Type B pancreatic cell (in vitro differentiated cells): Measurements from ENCODE around the gene RBBP4. TPM values are rescaled to one million over a fixed set of nuclear protein-coding genes. Genes with fewer than 3 reads are reported as not detected.

Experiments
- DNase-seq: peaks from one replicate; pipeline ENCODE4 v3.0.0; 2021; ENCODE audit warnings: mixed read lengths; ENCODE audit not compliant: unreplicated experiment; ENCODE audit errors: extremely low spot score
- H3K27ac Mint-ChIP-seq: 2 replicates; pipeline ENCODE4 v1.8.0; 2021; ENCODE audit warnings: mild to moderate bottlenecking, mixed read lengths
- H3K27me3 Mint-ChIP-seq: 2 replicates; pipeline ENCODE4 v1.8.0; 2021; ENCODE audit warnings: mixed read lengths
- H3K36me3 Mint-ChIP-seq: 2 replicates; pipeline ENCODE4 v1.8.0; 2021; ENCODE audit warnings: mixed read lengths
- H3K4me1 Mint-ChIP-seq: one replicate; pipeline ENCODE4 v1.8.0; 2021; ENCODE audit warnings: mixed read lengths; ENCODE audit not compliant: unreplicated experiment
- H3K4me3 Mint-ChIP-seq: 2 replicates; pipeline ENCODE4 v1.8.0; 2021; ENCODE audit warnings: mild to moderate bottlenecking, mixed read lengths
- H3K9me3 Mint-ChIP-seq: 2 replicates; pipeline ENCODE4 v1.8.0; 2021; ENCODE audit warnings: mixed read lengths
- CTCF ChIP-seq: fragments of 200-600 bp; sonication (generic); conservative IDR thresholded peaks from 2 replicates; pipeline ENCODE4 v1.5.0; 2021; ENCODE audit warnings: antibody characterized with exemption, mild to moderate bottlenecking
- total RNA-seq: library from RNA; stranded (reverse); gene quantifications from 2 replicates; pipeline ENCODE4 v1.2.1, GENCODE V29; 2021; ENCODE audit warnings: low replicate concordance

The RBBP4 gene
- total RNA-seq, 1 donor from 2014 or later: 386 TPM

GRCh38 chr1:32716312-32717148 lies 65.5 kb downstream of the RBBP4 start:
- peak overlapping the region; percentile 96 for H3K27ac Mint-ChIP-seq
- DNase-seq: peak; percentile 87
- H3K9me3 Mint-ChIP-seq: no peaks in the 10 kb centered on the region
- no peaks in the 10 kb centered on the region for H3K36me3 Mint-ChIP-seq
- peaks cover 10% of the 10 kb centered on the region for H3K4me1 Mint-ChIP-seq
- no peaks in the 10 kb centered on the region for H3K27me3 Mint-ChIP-seq
- H3K4me3 Mint-ChIP-seq: peak overlapping the region; percentile 62
- no peak for TF ChIP-seq CTCF

- H3K27ac Mint-ChIP-seq: no peak overlapping the region
Observed at GRCh38 chr1:32717503-32717902, 66.5 kb downstream of the RBBP4 start.

GRCh38 chr1:32718036-32718435 lies 67.0 kb downstream of the RBBP4 start:
- Mint-ChIP-seq H3K4me3 (no peak overlapping the region), H3K36me3 (no peaks in the 10 kb centered on the region), H3K27me3 (no peaks in the 10 kb centered on the region), H3K27ac (no peak overlapping the region), H3K4me1 (peaks cover 19% of the 10 kb centered on the region), H3K9me3 (no peaks in the 10 kb centered on the region)
- no peak for TF ChIP-seq CTCF
- no peak for DNase-seq

More at GRCh38 chr1:32717503-32717902, 66.5 kb downstream of the RBBP4 start:
- no peak for DNase-seq
- Mint-ChIP-seq H3K4me1 (peaks cover 19% of the 10 kb centered on the region), H3K9me3 (no peaks in the 10 kb centered on the region), H3K27me3 (no peaks in the 10 kb centered on the region), H3K36me3 (no peaks in the 10 kb centered on the region), H3K4me3 (no peak overlapping the region)
- no peak for TF ChIP-seq CTCF

GRCh38 chr1:32718527-32718926 lies 67.5 kb downstream of the RBBP4 start:
- no peak for TF ChIP-seq CTCF
- Mint-ChIP-seq H3K4me1 (peaks cover 14% of the 10 kb centered on the region), H3K27me3 (no peaks in the 10 kb centered on the region), H3K9me3 (no peaks in the 10 kb centered on the region), H3K36me3 (no peaks in the 10 kb centered on the region), H3K27ac (no peak overlapping the region), H3K4me3 (no peak overlapping the region)
- DNase-seq: no peak

- Mint-ChIP-seq H3K36me3 (no peaks in the 10 kb centered on the region), H3K27me3 (no peaks in the 10 kb centered on the region), H3K9me3 (no peaks in the 10 kb centered on the region), H3K27ac (no peak overlapping the region), H3K4me1 (peaks cover 15% of the 10 kb centered on the region), H3K4me3 (no peak overlapping the region)
- TF ChIP-seq CTCF: no peak
- DNase-seq: no peak
Observed at GRCh38 chr1:32719681-32720275, 68.8 kb downstream of the RBBP4 start.
